ENCODE results near the gene HBG1.

The HBG1 gene

DNA sequence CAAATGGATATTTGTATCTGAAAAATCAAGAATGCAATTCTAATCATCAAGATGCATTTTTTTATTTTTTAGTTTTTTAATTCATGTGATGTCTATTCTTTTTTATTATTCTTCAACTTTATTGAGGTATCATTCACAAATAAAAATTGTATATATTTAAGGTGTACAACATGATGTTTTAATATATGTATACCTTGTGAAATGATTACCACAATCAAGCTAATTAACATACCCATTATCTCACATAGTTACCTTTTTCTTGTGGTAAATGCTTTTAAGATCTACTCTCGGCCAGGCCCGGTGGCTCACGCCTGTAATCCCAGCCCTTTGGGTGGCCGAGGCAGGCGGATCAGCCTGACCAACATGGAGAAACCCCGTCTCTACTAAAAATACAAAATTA is 26.5 kb downstream of the HBG1 start (continued):
- TF ChIP-seq, protein P1, sequence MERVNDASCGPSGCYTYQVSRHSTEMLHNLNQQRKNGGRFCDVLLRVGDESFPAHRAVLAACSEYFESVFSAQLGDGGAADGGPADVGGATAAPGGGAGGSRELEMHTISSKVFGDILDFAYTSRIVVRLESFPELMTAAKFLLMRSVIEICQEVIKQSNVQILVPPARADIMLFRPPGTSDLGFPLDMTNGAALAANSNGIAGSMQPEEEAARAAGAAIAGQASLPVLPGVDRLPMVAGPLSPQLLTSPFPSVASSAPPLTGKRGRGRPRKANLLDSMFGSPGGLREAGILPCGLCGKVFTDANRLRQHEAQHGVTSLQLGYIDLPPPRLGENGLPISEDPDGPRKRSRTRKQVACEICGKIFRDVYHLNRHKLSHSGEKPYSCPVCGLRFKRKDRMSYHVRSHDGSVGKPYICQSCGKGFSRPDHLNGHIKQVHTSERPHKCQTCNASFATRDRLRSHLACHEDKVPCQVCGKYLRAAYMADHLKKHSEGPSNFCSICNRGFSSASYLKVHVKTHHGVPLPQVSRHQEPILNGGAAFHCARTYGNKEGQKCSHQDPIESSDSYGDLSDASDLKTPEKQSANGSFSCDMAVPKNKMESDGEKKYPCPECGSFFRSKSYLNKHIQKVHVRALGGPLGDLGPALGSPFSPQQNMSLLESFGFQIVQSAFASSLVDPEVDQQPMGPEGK (tag by site-specific recombination; IDR thresholded peaks at IDR 0.05): no peak
- TF ChIP-seq, protein P2, sequence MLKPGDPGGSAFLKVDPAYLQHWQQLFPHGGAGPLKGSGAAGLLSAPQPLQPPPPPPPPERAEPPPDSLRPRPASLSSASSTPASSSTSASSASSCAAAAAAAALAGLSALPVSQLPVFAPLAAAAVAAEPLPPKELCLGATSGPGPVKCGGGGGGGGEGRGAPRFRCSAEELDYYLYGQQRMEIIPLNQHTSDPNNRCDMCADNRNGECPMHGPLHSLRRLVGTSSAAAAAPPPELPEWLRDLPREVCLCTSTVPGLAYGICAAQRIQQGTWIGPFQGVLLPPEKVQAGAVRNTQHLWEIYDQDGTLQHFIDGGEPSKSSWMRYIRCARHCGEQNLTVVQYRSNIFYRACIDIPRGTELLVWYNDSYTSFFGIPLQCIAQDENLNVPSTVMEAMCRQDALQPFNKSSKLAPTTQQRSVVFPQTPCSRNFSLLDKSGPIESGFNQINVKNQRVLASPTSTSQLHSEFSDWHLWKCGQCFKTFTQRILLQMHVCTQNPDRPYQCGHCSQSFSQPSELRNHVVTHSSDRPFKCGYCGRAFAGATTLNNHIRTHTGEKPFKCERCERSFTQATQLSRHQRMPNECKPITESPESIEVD (tag by site-specific recombination; IDR thresholded peaks at IDR 0.05): no peak
- TF ChIP-seq ZNF621 (tag by site-specific recombination; IDR thresholded peaks at IDR 0.05) (no peak), ZNF426 (tag by site-specific recombination; IDR thresholded peaks at IDR 0.05) (no peak), ZNF114 (tag by site-specific recombination; IDR thresholded peaks at IDR 0.05) (no peak), TCF7L2 (IDR thresholded peaks at IDR 0.05; ENCODE audit: borderline replicate concordance, low read depth, low read length) (no peak)
- TF ChIP-seq, protein P3, sequence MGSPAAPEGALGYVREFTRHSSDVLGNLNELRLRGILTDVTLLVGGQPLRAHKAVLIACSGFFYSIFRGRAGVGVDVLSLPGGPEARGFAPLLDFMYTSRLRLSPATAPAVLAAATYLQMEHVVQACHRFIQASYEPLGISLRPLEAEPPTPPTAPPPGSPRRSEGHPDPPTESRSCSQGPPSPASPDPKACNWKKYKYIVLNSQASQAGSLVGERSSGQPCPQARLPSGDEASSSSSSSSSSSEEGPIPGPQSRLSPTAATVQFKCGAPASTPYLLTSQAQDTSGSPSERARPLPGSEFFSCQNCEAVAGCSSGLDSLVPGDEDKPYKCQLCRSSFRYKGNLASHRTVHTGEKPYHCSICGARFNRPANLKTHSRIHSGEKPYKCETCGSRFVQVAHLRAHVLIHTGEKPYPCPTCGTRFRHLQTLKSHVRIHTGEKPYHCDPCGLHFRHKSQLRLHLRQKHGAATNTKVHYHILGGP (tag by site-specific recombination; IDR thresholded peaks at IDR 0.05): no peak
- TF ChIP-seq, protein P4, sequence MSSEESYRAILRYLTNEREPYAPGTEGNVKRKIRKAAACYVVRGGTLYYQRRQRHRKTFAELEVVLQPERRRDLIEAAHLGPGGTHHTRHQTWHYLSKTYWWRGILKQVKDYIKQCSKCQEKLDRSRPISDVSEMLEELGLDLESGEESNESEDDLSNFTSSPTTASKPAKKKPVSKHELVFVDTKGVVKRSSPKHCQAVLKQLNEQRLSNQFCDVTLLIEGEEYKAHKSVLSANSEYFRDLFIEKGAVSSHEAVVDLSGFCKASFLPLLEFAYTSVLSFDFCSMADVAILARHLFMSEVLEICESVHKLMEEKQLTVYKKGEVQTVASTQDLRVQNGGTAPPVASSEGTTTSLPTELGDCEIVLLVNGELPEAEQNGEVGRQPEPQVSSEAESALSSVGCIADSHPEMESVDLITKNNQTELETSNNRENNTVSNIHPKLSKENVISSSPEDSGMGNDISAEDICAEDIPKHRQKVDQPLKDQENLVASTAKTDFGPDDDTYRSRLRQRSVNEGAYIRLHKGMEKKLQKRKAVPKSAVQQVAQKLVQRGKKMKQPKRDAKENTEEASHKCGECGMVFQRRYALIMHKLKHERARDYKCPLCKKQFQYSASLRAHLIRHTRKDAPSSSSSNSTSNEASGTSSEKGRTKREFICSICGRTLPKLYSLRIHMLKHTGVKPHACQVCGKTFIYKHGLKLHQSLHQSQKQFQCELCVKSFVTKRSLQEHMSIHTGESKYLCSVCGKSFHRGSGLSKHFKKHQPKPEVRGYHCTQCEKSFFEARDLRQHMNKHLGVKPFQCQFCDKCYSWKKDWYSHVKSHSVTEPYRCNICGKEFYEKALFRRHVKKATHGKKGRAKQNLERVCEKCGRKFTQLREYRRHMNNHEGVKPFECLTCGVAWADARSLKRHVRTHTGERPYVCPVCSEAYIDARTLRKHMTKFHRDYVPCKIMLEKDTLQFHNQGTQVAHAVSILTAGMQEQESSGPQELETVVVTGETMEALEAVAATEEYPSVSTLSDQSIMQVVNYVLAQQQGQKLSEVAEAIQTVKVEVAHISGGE (tag by site-specific recombination; conservative IDR thresholded peaks at IDR 0.05; ENCODE audit: low read depth): no peak

DNA sequence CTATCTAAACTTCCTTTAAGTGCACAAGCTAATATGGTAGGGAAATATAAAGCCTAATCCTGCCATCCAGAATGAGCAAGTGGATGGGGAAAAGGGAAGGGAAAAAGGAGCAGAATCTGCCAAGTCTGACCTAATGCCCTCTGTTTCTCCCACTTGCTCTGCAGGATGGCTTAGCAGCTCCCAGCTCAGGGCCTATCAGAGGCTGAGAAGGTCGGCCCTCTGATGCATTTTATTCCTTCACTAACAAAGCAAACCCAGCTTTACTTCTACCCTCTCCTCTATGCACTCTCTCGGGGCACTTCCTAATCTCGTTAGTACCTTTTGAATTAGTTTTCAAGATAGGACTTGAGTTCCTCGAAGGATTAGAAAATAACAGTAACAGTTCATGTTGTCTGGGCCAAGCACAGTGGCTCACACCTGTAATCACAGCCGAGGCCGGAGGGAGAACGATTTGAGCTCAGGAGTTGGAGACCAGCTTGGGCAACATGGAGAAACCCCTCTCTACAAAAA is 39.2 kb downstream of the HBG1 start:
- no peaks in the 10 kb centered on the region for H3K4me1 ChIP-seq (ENCODE audit: control insufficient read depth, insufficient read depth, low read length)
- H3K4me3 ChIP-seq (ENCODE audit: low read depth, low read length): no peak overlapping the region
- no peaks in the 10 kb centered on the region for H3K9me3 ChIP-seq (ENCODE audit: control insufficient read depth, insufficient read depth, low read depth, low read length)
- no peak overlapping the region for H3K27ac ChIP-seq (ENCODE audit: extremely low read depth, low read depth, low read length)
- ChIA-PET CTCF (interaction anchor here (0.6 kb wide), 1 partner anchor 261 kb away, joined by 3 read pairs; no protein-coding TSS in a partner anchor), POLR2A (no interaction called here)
- no peaks in the 10 kb centered on the region for H3K36me3 ChIP-seq (ENCODE audit: control insufficient read depth in 2 of 2, insufficient read depth in 1 of 2, low read length in 2 of 2)
- TF ChIP-seq YY2 (tag by site-specific recombination; IDR thresholded peaks at IDR 0.05) (no peak), ZNF600 (tag by site-specific recombination; IDR thresholded peaks at IDR 0.05) (no peak), ZNF19 (tag by site-specific recombination; IDR thresholded peaks at IDR 0.05; ENCODE audit: low read depth) (no peak), REPIN1 (tag by site-specific recombination; IDR thresholded peaks at IDR 0.05; ENCODE audit: low read depth) (no peak), ZNF214 (tag by site-specific recombination; IDR thresholded peaks at IDR 0.05; ENCODE audit: borderline replicate concordance) (no peak), KLF1 (tag by site-specific recombination; IDR thresholded peaks at IDR 0.05) (no peak), ZNF571 (tag by site-specific recombination; IDR thresholded peaks at IDR 0.05) (no peak), ZNF555 (tag by site-specific recombination; conservative IDR thresholded peaks at IDR 0.05) (no peak), ZNF791 (tag by site-specific recombination; IDR thresholded peaks at IDR 0.05) (no peak), ZNF292 (tag by site-specific recombination; IDR thresholded peaks at IDR 0.05; ENCODE audit: borderline replicate concordance, low read depth) (no peak), BCL11B (tag by site-specific recombination; IDR thresholded peaks at IDR 0.05; ENCODE audit: low read depth) (no peak)
- TF ChIP-seq, protein P5, sequence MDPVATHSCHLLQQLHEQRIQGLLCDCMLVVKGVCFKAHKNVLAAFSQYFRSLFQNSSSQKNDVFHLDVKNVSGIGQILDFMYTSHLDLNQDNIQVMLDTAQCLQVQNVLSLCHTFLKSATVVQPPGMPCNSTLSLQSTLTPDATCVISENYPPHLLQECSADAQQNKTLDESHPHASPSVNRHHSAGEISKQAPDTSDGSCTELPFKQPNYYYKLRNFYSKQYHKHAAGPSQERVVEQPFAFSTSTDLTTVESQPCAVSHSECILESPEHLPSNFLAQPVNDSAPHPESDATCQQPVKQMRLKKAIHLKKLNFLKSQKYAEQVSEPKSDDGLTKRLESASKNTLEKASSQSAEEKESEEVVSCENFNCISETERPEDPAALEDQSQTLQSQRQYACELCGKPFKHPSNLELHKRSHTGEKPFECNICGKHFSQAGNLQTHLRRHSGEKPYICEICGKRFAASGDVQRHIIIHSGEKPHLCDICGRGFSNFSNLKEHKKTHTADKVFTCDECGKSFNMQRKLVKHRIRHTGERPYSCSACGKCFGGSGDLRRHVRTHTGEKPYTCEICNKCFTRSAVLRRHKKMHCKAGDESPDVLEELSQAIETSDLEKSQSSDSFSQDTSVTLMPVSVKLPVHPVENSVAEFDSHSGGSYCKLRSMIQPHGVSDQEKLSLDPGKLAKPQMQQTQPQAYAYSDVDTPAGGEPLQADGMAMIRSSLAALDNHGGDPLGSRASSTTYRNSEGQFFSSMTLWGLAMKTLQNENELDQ (tag by site-specific recombination; IDR thresholded peaks at IDR 0.05; ENCODE audit: low read depth): no peak
- TF ChIP-seq, protein P6, sequence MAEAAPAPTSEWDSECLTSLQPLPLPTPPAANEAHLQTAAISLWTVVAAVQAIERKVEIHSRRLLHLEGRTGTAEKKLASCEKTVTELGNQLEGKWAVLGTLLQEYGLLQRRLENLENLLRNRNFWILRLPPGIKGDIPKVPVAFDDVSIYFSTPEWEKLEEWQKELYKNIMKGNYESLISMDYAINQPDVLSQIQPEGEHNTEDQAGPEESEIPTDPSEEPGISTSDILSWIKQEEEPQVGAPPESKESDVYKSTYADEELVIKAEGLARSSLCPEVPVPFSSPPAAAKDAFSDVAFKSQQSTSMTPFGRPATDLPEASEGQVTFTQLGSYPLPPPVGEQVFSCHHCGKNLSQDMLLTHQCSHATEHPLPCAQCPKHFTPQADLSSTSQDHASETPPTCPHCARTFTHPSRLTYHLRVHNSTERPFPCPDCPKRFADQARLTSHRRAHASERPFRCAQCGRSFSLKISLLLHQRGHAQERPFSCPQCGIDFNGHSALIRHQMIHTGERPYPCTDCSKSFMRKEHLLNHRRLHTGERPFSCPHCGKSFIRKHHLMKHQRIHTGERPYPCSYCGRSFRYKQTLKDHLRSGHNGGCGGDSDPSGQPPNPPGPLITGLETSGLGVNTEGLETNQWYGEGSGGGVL (tag by site-specific recombination; IDR thresholded peaks at IDR 0.05): no peak
- TF ChIP-seq, protein P1 (tag by site-specific recombination; IDR thresholded peaks at IDR 0.05): no peak
